ENCODE results near the gene GDI2.

DNA sequence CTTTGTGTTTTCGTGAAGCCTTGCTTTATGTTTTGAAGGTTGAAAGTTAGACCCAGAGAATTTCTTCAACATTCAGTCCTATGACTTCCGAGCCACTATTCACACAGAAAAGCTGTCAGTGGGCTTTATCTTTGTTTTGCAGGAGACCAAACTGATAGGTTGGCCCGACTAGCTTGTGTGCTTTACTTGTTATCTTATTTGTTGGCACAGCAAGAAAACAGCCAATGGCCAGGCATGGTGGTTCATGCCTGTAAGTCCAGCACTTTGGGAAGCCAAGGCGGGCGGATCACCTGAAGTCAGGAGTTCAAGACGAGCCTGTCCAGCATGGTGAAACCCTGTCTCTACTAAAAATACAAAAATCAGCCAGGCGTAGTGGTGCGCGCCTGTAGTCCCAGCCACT, 16.0 kb upstream of the GDI2 start:
- TF ChIP-seq TAF1 (IDR thresholded peaks at IDR 0.05; ENCODE audit: borderline replicate concordance, insufficient read depth, low read length) (no peak), POLR2AphosphoS5 (IDR thresholded peaks at IDR 0.05; ENCODE audit: low read depth, low read length) (no peak), SIN3A (IDR thresholded peaks at IDR 0.05; ENCODE audit: borderline replicate concordance, insufficient read depth, low read length) (no peak), FOXP2 (optimal IDR thresholded peaks at IDR 0.05; ENCODE audit: borderline replicate concordance, extremely low read depth, extremely low read length, insufficient read depth) (no peak)
- TF ChIP-seq, protein P1, sequence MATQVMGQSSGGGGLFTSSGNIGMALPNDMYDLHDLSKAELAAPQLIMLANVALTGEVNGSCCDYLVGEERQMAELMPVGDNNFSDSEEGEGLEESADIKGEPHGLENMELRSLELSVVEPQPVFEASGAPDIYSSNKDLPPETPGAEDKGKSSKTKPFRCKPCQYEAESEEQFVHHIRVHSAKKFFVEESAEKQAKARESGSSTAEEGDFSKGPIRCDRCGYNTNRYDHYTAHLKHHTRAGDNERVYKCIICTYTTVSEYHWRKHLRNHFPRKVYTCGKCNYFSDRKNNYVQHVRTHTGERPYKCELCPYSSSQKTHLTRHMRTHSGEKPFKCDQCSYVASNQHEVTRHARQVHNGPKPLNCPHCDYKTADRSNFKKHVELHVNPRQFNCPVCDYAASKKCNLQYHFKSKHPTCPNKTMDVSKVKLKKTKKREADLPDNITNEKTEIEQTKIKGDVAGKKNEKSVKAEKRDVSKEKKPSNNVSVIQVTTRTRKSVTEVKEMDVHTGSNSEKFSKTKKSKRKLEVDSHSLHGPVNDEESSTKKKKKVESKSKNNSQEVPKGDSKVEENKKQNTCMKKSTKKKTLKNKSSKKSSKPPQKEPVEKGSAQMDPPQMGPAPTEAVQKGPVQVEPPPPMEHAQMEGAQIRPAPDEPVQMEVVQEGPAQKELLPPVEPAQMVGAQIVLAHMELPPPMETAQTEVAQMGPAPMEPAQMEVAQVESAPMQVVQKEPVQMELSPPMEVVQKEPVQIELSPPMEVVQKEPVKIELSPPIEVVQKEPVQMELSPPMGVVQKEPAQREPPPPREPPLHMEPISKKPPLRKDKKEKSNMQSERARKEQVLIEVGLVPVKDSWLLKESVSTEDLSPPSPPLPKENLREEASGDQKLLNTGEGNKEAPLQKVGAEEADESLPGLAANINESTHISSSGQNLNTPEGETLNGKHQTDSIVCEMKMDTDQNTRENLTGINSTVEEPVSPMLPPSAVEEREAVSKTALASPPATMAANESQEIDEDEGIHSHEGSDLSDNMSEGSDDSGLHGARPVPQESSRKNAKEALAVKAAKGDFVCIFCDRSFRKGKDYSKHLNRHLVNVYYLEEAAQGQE (IDR thresholded peaks at IDR 0.05; ENCODE audit: insufficient read depth in 1 of 2, low read depth in 2 of 2, low read length in 2 of 2), result no peak
